Skeletal muscle tissue (tissue), 4 donors: Measurements from ENCODE around the gene NT5C3B. TPM values are rescaled to one million over a fixed set of nuclear protein-coding genes. Genes with fewer than 3 reads are reported as not detected.

ENCODE experiments used
- H3K27ac ChIP-seq: one replicate; pipeline ENCODE4 v1.7.0; 2013; ENCODE audit warnings: mild to moderate bottlenecking, low read depth, low read length, inconsistent platforms
- H3K27me3 ChIP-seq, 3 donors: one replicate each; pipeline ENCODE4 v1.7.0; 2013; ENCODE audit warnings: low read length in 3 of 3; ENCODE audit not compliant: control insufficient read depth in 3 of 3, insufficient read depth in 3 of 3
- H3K36me3 ChIP-seq, 3 donors: one replicate each; pipeline ENCODE4 v1.7.0; 2013; ENCODE audit warnings: low read length in 3 of 3; ENCODE audit not compliant: control insufficient read depth in 3 of 3, insufficient read depth in 3 of 3
- H3K4me1 ChIP-seq, 3 donors: one replicate each; pipeline ENCODE4 v1.7.0; 2013; ENCODE audit warnings: low read length in 3 of 3, mild to moderate bottlenecking in 3 of 3; ENCODE audit not compliant: control insufficient read depth in 3 of 3, insufficient read depth in 3 of 3
- H3K4me3 ChIP-seq, 3 donors: one replicate each; pipeline ENCODE4 v1.7.0; 2013; ENCODE audit warnings: low read length in 3 of 3
- H3K9ac ChIP-seq, 3 donors: one replicate each; pipeline ENCODE4 v1.7.0; 2013; ENCODE audit warnings: low read length in 3 of 3, mild to moderate bottlenecking in 3 of 3, moderate library complexity in 2 of 3, low read depth in 1 of 3
- H3K9me3 ChIP-seq, 3 donors: one replicate each; pipeline ENCODE4 v1.7.0; 2013; ENCODE audit warnings: low read length in 3 of 3; ENCODE audit not compliant: control insufficient read depth in 3 of 3
- total RNA-seq: library from RNA; depleted of rRNA; stranded (reverse); fragments of >200 nt; gene quantifications from one replicate; pipeline ENCODE4 v1.2.3, GENCODE V29; 2014
- donor health status: Osteomylitis.

NT5C3B gene
- total RNA-seq, 1 donor from 2014 or later = 32.4 TPM

- Histone ChIP-seq H3K9me3 (no peaks in the 10 kb centered on the region), H3K9ac (no peak overlapping the region), H3K4me1 (peaks cover 7 to 10% (median 8%) of the 10 kb centered on the region in 3 donors), H3K4me3 (no peak overlapping the region), H3K27ac (no peak overlapping the region), H3K36me3 (no peaks in the 10 kb centered on the region), H3K27me3 (no peaks in the 10 kb centered on the region)
Measured at GRCh38 chr17:41799366-41799765, 36.7 kb downstream of the NT5C3B start.

DNA sequence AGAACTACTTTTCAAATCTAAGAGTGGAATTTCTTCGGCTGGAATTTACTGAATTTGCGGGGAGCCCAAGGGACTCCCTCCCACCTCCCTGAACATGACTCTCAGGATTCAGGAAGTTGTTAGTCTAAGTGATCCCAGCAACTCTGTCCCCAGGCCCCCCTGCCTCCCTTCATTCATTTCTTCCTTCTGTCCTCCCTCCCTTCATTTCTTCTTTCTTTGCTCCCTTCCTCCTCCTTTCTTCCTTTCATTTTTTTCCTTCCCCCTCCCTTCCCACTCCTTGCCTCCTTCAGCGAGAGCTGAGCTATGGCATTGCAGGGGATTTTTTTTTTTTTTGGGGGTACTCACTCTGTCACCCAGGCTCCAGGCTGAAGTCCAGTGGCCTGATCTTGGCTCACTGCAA, 38.7 kb downstream of the NT5C3B start:
- Histone ChIP-seq H3K9me3 (no peaks in the 10 kb centered on the region), H3K9ac (no peak overlapping the region)

GRCh38 chr17:41796121-41796895, 39.7 kb downstream of the NT5C3B start:
- Histone ChIP-seq H3K36me3 (no peaks in the 10 kb centered on the region), H3K27me3 (no peaks in the 10 kb centered on the region), H3K9ac (no peak overlapping the region), H3K9me3 (no peaks in the 10 kb centered on the region), H3K4me1 (peaks cover 10 to 22% (median 17%) of the 10 kb centered on the region in 3 donors), H3K4me3 (no peak overlapping the region), H3K27ac (no peak overlapping the region)

More for the DNA sequence above, 38.7 kb downstream of the NT5C3B start:
- Histone ChIP-seq H3K27ac (no peak overlapping the region), H3K36me3 (no peaks in the 10 kb centered on the region), H3K4me3 (no peak overlapping the region), H3K4me1 (peaks cover 12 to 25% (median 19%) of the 10 kb centered on the region in 3 donors), H3K27me3 (no peaks in the 10 kb centered on the region)

- H3K27me3 ChIP-seq = no peaks in the 10 kb centered on the region
- H3K36me3 ChIP-seq = no peaks in the 10 kb centered on the region
- no peak overlapping the region for H3K27ac ChIP-seq
- no peak overlapping the region for H3K9ac ChIP-seq
- no peaks in the 10 kb centered on the region for H3K9me3 ChIP-seq
- peaks cover 5 to 14% (median 12%) of the 10 kb centered on the region in 3 donors for H3K4me1 ChIP-seq
- H3K4me3 ChIP-seq = no peak overlapping the region
Measured at GRCh38 chr17:41794540-41794975, 41.5 kb downstream of the NT5C3B start.

- Histone ChIP-seq H3K4me1 (peaks cover 5 to 14% (median 12%) of the 10 kb centered on the region in 3 donors), H3K9ac (no peak overlapping the region), H3K36me3 (no peaks in the 10 kb centered on the region), H3K4me3 (no peak overlapping the region), H3K9me3 (no peaks in the 10 kb centered on the region), H3K27ac (no peak overlapping the region), H3K27me3 (no peaks in the 10 kb centered on the region)
Measured at GRCh38 chr17:41793784-41794539, 42.1 kb downstream of the NT5C3B start.

- Histone ChIP-seq H3K27me3 (no peaks in the 10 kb centered on the region), H3K36me3 (no peaks in the 10 kb centered on the region), H3K27ac (no peak overlapping the region), H3K9me3 (no peaks in the 10 kb centered on the region), H3K4me1 (peaks cover 5 to 14% (median 12%) of the 10 kb centered on the region in 3 donors), H3K4me3 (no peak overlapping the region), H3K9ac (no peak overlapping the region)
Measured at GRCh38 chr17:41792845-41793783, 42.9 kb downstream of the NT5C3B start.

GRCh38 chr17:41787021-41787418, 49.0 kb downstream of the NT5C3B start:
- no peaks in the 10 kb centered on the region for H3K27me3 ChIP-seq
- no peak overlapping the region for H3K27ac ChIP-seq
- H3K36me3 ChIP-seq = no peaks in the 10 kb centered on the region
- H3K9ac ChIP-seq = no peak overlapping the region
- peak overlapping the region in 2 of 3 donors; percentile 2 to 38 for H3K4me3 ChIP-seq
- peaks cover 20 to 37% (median 32%) of the 10 kb centered on the region in 3 donors for H3K4me1 ChIP-seq
- no peaks in the 10 kb centered on the region for H3K9me3 ChIP-seq

- H3K9ac ChIP-seq = peak within 1 kb of the TSS; percentile 88 to 92 (median 91)
- H3K4me3 ChIP-seq = peak within 1 kb of the TSS; percentile 83 to 87 (median 85)
- H3K27ac ChIP-seq = peak within 1 kb of the TSS; percentile 82
- H3K4me1 ChIP-seq = peaks cover 26 to 43% (median 38%) of the 10 kb centered on the region in 3 donors
- no peaks in the 10 kb centered on the region for H3K27me3 ChIP-seq
- H3K36me3 ChIP-seq = no peaks in the 10 kb centered on the region
- no peaks in the 10 kb centered on the region for H3K9me3 ChIP-seq
Measured at GRCh38 chr17:41786227-41787020, 49.6 kb downstream of the NT5C3B start, which contains the start of gene JUP. TSS of gene JUP (minus strand) at chr17:41786711. CDS start at chr17:41771854, 14,857 bp downstream.

- Histone ChIP-seq H3K27ac (peak overlapping the region; percentile 82), H3K27me3 (no peaks in the 10 kb centered on the region), H3K4me3 (peak overlapping the region; percentile 83 to 87 (median 85)), H3K9ac (peak overlapping the region; percentile 88 to 92 (median 91)), H3K9me3 (no peaks in the 10 kb centered on the region), H3K36me3 (no peaks in the 10 kb centered on the region), H3K4me1 (peaks cover 30 to 46% (median 40%) of the 10 kb centered on the region in 3 donors)
Measured at GRCh38 chr17:41785859-41786226, 50.2 kb downstream of the NT5C3B start.
